Smooth muscle cell (in vitro differentiated cells): ENCODE data around the gene MIB1. TPM values are rescaled to one million over a fixed set of nuclear protein-coding genes. Genes with fewer than 3 reads are reported as not detected.

Experiments
- DNase-seq: peaks from one replicate; lab custom pipeline; 2025; ENCODE audit not compliant: unreplicated experiment; lab: John Stamatoyannopoulos, UW
- H2AFZ ChIP-seq: fragments of 200-600 bp; sonication (generic); 2 replicates; pipeline ENCODE4 v1.6.0; 2016; ENCODE audit warnings: antibody characterized with exemption, low read depth, mild to moderate bottlenecking
- H3F3A ChIP-seq: fragments of 200-600 bp; sonication (generic); 2 replicates; pipeline ENCODE4 v1.6.0; 2017; ENCODE audit warnings: antibody characterized with exemption, low read depth
- H3K27ac ChIP-seq: fragments of 200-600 bp; sonication (generic); 2 replicates; pipeline ENCODE4 v1.5.1; 2016; ENCODE audit warnings: low read depth, mild to moderate bottlenecking
- H3K27me3 ChIP-seq: fragments of 200-600 bp; sonication (generic); 2 replicates; pipeline ENCODE4 v1.6.1; 2016; ENCODE audit warnings: low read depth, mild to moderate bottlenecking
- H3K36me3 ChIP-seq: fragments of 200-600 bp; sonication (generic); 2 replicates; pipeline ENCODE4 v1.5.1; 2016; ENCODE audit warnings: low read depth
- H3K4me1 ChIP-seq: fragments of 200-600 bp; sonication (generic); 2 replicates; pipeline ENCODE4 v1.5.1; 2016; ENCODE audit warnings: low read depth
- H3K4me2 ChIP-seq: fragments of 200-600 bp; sonication (generic); 2 replicates; pipeline ENCODE4 v1.6.0; 2016; ENCODE audit warnings: mild to moderate bottlenecking
- H3K4me3 ChIP-seq: fragments of 200-600 bp; sonication (generic); 2 replicates; pipeline ENCODE4 v1.5.1; 2016; ENCODE audit warnings: mild to moderate bottlenecking
- H3K79me2 ChIP-seq: fragments of 200-600 bp; sonication (generic); 2 replicates; pipeline ENCODE4 v1.6.0; 2016; ENCODE audit warnings: low read depth, mild to moderate bottlenecking
- H3K9ac ChIP-seq: fragments of 200-600 bp; sonication (generic); 2 replicates; pipeline ENCODE4 v1.6.0; 2016; ENCODE audit warnings: low read depth
- H3K9me3 ChIP-seq: fragments of 200-600 bp; sonication (generic); replicated peaks from 2 replicates; pipeline ENCODE4 v1.5.1; 2016; ENCODE audit warnings: low read depth
- H4K20me1 ChIP-seq: fragments of 200-600 bp; sonication (generic); 2 replicates; pipeline ENCODE4 v1.6.0; 2016; ENCODE audit warnings: low read depth
- WGBS: methylation state at CpG from one replicate; pipeline ENCODE4 v1.1.7; 2016; ENCODE audit warnings: low lambda C conversion rate; 5-methylcytosine and 5-hydroxymethylcytosine counted together
- polyA plus RNA-seq: library from polyadenylated mRNA; unstranded; fragments of >200 nt; fragmentation: Nextera tagmentation; extraction: Ambion mirVana; gene quantifications from 2 replicates; pipeline ENCODE4 v1.2.1, GENCODE V29; 2016
- total RNA-seq: library from RNA; depleted of rRNA; stranded (reverse); fragments of >200 nt; gene quantifications from 2 replicates; pipeline ENCODE4 v1.2.3, GENCODE V29; 2014
- TF ChIP-seq, protein P1 (sequence below): fragments of 200-600 bp; sonication (generic); IDR thresholded peaks from 2 replicates; pipeline ENCODE4 v1.5.1; 2017; ENCODE audit warnings: borderline replicate concordance, mild to moderate bottlenecking, antibody characterized with exemption; ENCODE audit not compliant: insufficient read depth, poor library complexity, severe bottlenecking

Gene MIB1
- total and polyA plus RNA-seq, 2 experiments from 2014 or later, result 9.2 to 69.1 TPM

DNA sequence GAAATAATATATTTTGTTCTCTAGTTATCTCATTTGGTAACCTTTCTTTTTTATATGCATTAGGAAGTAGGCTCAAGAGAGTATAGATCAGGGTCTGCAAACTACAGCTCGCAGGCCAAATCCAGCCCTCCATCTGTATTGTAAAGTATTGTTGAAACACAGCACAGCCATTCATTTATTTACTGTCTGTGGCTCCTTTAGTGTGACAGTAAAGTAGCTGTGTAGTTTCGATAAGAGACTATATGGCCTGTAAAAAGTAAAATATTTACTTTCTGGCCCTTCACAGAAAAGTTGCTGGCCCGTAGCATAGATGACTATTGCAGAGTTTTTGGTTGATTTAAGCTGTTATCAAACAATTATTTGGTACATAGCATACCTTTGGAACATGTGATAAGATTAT lies 67.6 kb downstream of the MIB1 start:
- Histone ChIP-seq H3K36me3 (peaks cover 47% of the 10 kb centered on the region), H3K27ac (no peak overlapping the region), H3K4me2 (no peak overlapping the region), H2AFZ (no peak overlapping the region), H3K27me3 (no peaks in the 10 kb centered on the region), H3F3A (no peaks in the 10 kb centered on the region), H4K20me1 (no peaks in the 10 kb centered on the region), H3K9ac (no peak overlapping the region), H3K9me3 (peaks cover 18% of the 10 kb centered on the region), H3K4me3 (no peak overlapping the region), H3K79me2 (no peaks in the 10 kb centered on the region), H3K4me1 (no peaks in the 10 kb centered on the region)
- 99% methylated on average over 3 of the region's 3 CpGs for WGBS
- TF ChIP-seq, protein P1, sequence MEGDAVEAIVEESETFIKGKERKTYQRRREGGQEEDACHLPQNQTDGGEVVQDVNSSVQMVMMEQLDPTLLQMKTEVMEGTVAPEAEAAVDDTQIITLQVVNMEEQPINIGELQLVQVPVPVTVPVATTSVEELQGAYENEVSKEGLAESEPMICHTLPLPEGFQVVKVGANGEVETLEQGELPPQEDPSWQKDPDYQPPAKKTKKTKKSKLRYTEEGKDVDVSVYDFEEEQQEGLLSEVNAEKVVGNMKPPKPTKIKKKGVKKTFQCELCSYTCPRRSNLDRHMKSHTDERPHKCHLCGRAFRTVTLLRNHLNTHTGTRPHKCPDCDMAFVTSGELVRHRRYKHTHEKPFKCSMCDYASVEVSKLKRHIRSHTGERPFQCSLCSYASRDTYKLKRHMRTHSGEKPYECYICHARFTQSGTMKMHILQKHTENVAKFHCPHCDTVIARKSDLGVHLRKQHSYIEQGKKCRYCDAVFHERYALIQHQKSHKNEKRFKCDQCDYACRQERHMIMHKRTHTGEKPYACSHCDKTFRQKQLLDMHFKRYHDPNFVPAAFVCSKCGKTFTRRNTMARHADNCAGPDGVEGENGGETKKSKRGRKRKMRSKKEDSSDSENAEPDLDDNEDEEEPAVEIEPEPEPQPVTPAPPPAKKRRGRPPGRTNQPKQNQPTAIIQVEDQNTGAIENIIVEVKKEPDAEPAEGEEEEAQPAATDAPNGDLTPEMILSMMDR, result no peak
- no peak for DNase-seq

DNA sequence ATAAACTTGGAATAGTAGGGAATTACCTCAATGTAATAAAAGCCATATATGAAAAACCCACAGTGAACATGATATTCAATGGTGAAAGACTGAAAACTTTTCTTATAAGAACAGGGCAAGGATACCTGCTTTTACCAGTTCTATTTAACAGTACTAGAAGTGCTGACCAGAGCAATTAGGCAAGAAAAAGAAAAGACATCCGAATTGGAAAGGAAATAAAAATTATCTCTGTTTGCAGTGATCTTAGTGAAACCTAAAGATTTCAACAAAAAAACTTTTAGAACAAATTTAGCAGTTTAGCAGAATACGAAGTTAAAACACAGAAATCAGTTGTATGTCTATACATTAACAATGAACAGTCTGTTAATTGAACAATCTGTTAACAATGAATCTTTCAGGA lies 69.1 kb downstream of the MIB1 start:
- Histone ChIP-seq H3K4me3 (no peak overlapping the region), H3K27me3 (no peaks in the 10 kb centered on the region), H3K4me2 (no peak overlapping the region), H3K4me1 (no peaks in the 10 kb centered on the region), H3K9me3 (peaks cover 18% of the 10 kb centered on the region), H3K36me3 (peaks cover 34% of the 10 kb centered on the region), H2AFZ (no peak overlapping the region), H3K79me2 (no peaks in the 10 kb centered on the region), H3K27ac (no peak overlapping the region), H3F3A (no peaks in the 10 kb centered on the region), H4K20me1 (no peaks in the 10 kb centered on the region), H3K9ac (no peak overlapping the region)
- 94% methylated on average over 2 of the region's 2 CpGs for WGBS
- no peak for DNase-seq
- TF ChIP-seq, protein P1, result no peak

DNA sequence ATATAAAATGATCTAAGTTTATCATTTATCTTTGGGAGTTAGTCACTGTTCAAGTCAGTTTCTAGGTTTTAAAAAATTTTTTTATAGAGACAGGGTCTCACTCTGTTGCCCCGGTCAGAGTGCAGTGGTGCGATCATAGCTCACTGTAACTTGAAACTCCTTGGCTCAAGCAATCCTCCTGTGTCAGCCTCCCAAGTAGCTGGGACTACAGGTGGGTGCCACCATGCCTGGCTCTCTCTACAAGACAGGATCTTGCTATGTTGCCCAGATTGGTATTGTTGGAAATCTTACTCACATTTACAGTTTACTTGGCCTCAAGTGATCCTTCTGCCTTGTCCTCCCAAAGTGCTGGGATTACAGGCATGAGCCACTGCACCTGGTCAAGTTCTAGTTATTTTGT lies 74.5 kb downstream of the MIB1 start:
- H3K27me3 ChIP-seq, result no peaks in the 10 kb centered on the region
- 96% methylated on average over 2 of the region's 2 CpGs for WGBS
- no peaks in the 10 kb centered on the region for H4K20me1 ChIP-seq
- no peak overlapping the region for H3K4me2 ChIP-seq
- H3K9me3 ChIP-seq, result peaks cover 2% of the 10 kb centered on the region
- no peaks in the 10 kb centered on the region for H3K79me2 ChIP-seq
- H3K36me3 ChIP-seq, result peaks cover 17% of the 10 kb centered on the region
- H3K9ac ChIP-seq, result no peak overlapping the region
- TF ChIP-seq, protein P1, result no peak
- no peak overlapping the region for H2AFZ ChIP-seq
- H3K27ac ChIP-seq, result no peak overlapping the region
- H3K4me3 ChIP-seq, result no peak overlapping the region
- no peaks in the 10 kb centered on the region for H3F3A ChIP-seq
- DNase-seq, result no peak
- H3K4me1 ChIP-seq, result no peaks in the 10 kb centered on the region

DNA sequence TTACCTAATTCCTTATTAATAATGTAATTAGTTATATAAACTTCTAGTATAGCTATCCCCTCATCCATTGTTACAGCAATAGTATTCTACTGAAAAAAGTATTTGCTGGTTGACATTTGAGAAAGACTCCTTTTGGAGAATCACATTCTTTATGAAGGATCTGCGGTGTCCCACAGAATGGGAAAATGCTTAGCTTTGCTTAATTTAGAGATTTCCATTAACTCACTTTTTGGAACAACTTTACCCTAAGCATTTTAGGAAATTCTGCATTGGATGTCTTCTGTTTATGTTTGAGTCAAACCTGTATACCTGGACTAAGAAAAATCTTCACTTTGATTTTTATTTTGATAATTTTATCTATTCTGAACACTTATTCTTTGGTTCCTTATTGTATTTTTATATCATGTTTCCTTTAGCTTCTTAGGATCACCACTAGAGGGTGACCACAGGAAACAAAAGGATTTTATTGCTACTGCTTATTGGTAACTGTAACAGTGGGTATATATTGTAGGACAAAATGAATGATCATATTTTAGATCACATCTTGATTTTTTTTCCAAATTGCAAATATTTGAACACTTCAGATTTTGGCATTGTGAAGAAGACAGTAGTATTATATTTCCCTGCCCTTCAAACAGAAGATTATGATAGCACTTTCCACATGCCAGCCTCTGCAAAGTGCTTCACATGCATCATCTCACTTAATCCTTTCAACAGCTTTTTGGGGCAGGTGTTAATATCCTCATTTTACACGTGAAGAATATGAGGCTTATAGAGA lies 79.6 kb downstream of the MIB1 start:
- Histone ChIP-seq H3K9me3 (no peaks in the 10 kb centered on the region), H3F3A (no peaks in the 10 kb centered on the region), H3K4me1 (no peaks in the 10 kb centered on the region), H3K4me2 (no peak overlapping the region), H3K4me3 (no peak overlapping the region), H3K9ac (no peak overlapping the region), H3K79me2 (no peaks in the 10 kb centered on the region), H3K27ac (no peak overlapping the region), H3K36me3 (peaks cover 5% of the 10 kb centered on the region), H3K27me3 (no peaks in the 10 kb centered on the region), H4K20me1 (no peaks in the 10 kb centered on the region), H2AFZ (no peak overlapping the region)
- DNase-seq, result no peak
- 80% methylated on average over 2 of the region's 2 CpGs for WGBS
- TF ChIP-seq, protein P1, result peak; percentile 52
